ENCODE measurements around the gene UQCRFS1.
"Not testable (repeated sequence)": the region's sequence is repeated elsewhere in the genome, so short reads cannot be mapped to it uniquely, and the experiment has no call there.

UQCRFS1 gene

GRCh38 chr19:29212356-29212647, 649 bp downstream of the UQCRFS1 start:
- no peak for DNase-seq

- DNase-seq = no peak
Observed at GRCh38 chr19:29211562-29212355, 1.2 kb downstream of the UQCRFS1 start.

GRCh38 chr19:29211041-29211440, 1.9 kb downstream of the UQCRFS1 start:
- DNase-seq = not testable (repeated sequence)

GRCh38 chr19:29210502-29210901, 2.4 kb downstream of the UQCRFS1 start:
- not testable (repeated sequence) for DNase-seq

- not testable (repeated sequence) for DNase-seq
Observed at GRCh38 chr19:29207403-29208187, 5.4 kb downstream of the UQCRFS1 start.

GRCh38 chr19:29206453-29206852, 6.5 kb downstream of the UQCRFS1 start:
- DNase-seq = no peak

GRCh38 chr19:29202281-29202680, 10.7 kb downstream of the UQCRFS1 start:
- no peak for DNase-seq

GRCh38 chr19:29201855-29202254, 11.1 kb downstream of the UQCRFS1 start:
- DNase-seq = peak; percentile 68 to 88

- DNase-seq = peak in 1 of 2 experiments; percentile 31
Observed at GRCh38 chr19:29194658-29195057, 18.3 kb downstream of the UQCRFS1 start.

- no peak for DNase-seq
Observed at GRCh38 chr19:29193155-29193554, 19.8 kb downstream of the UQCRFS1 start.

- DNase-seq = no peak
Observed at GRCh38 chr19:29191005-29191404, 21.9 kb downstream of the UQCRFS1 start.

GRCh38 chr19:29189033-29189360, 24.0 kb downstream of the UQCRFS1 start:
- no peak for DNase-seq

- DNase-seq = no peak
Observed at GRCh38 chr19:29188289-29189032, 24.5 kb downstream of the UQCRFS1 start.

- no peak for DNase-seq
Observed at GRCh38 chr19:29187676-29188075, 25.3 kb downstream of the UQCRFS1 start.

GRCh38 chr19:29185427-29185826, 27.5 kb downstream of the UQCRFS1 start:
- no peak for DNase-seq

- no peak for DNase-seq
Observed at GRCh38 chr19:29176981-29177754, 35.8 kb downstream of the UQCRFS1 start.

GRCh38 chr19:29173896-29174295, 39.1 kb downstream of the UQCRFS1 start:
- DNase-seq = no peak

GRCh38 chr19:29172302-29172701, 40.6 kb downstream of the UQCRFS1 start:
- DNase-seq = no peak

- DNase-seq = no peak
Observed at GRCh38 chr19:29171525-29171924, 41.4 kb downstream of the UQCRFS1 start.

- no peak for DNase-seq
Observed at GRCh38 chr19:29170554-29170953, 42.4 kb downstream of the UQCRFS1 start.

- no peak for DNase-seq
Observed at GRCh38 chr19:29162694-29163093, 50.3 kb downstream of the UQCRFS1 start.

- DNase-seq = no peak
Observed at GRCh38 chr19:29155683-29156082, 57.3 kb downstream of the UQCRFS1 start.

All from NCI-H526 (cell line).